Measurements from ENCODE around the gene MMP13. TPM values are rescaled to one million over a fixed set of nuclear protein-coding genes. Genes with fewer than 3 reads are reported as not detected.

Gene MMP13
- polyA plus RNA-seq, 2 of the 4 experiments (the other 2 are of a cell fraction) = not detected

DNA sequence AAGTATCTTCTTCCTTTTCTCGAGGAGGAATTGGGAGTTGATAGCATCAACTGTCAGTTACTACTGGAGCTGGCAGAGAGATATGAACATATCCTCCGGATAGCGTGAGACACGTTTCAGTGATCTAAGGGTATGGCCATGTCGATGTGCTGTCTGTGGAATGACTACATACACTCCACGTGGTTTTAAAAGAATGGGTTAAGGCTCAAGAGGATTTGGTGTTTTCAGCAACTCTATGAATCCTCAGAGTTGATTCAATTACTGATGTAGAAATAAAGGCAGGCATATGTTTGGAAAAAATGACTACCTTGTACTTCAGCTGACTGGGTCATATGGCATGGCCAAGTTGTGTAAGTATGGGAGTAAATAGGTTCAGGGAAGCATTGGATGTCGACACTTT, 22.9 kb downstream of the MMP13 start:
- H3K9me3 ChIP-seq = no peaks in the 10 kb centered on the region
- POLR2A ChIA-PET = no interaction called here
- FAIRE-seq (no peak), ATAC-seq (no peak), DNase-seq (ENCODE audit: low read depth in 1 of 2, low spot score in 1 of 2) (no peak)
- no peak overlapping the region for H3K4me2 ChIP-seq
- H3K4me1 ChIP-seq = no peaks in the 10 kb centered on the region
- TF ChIP-seq, protein P1, sequence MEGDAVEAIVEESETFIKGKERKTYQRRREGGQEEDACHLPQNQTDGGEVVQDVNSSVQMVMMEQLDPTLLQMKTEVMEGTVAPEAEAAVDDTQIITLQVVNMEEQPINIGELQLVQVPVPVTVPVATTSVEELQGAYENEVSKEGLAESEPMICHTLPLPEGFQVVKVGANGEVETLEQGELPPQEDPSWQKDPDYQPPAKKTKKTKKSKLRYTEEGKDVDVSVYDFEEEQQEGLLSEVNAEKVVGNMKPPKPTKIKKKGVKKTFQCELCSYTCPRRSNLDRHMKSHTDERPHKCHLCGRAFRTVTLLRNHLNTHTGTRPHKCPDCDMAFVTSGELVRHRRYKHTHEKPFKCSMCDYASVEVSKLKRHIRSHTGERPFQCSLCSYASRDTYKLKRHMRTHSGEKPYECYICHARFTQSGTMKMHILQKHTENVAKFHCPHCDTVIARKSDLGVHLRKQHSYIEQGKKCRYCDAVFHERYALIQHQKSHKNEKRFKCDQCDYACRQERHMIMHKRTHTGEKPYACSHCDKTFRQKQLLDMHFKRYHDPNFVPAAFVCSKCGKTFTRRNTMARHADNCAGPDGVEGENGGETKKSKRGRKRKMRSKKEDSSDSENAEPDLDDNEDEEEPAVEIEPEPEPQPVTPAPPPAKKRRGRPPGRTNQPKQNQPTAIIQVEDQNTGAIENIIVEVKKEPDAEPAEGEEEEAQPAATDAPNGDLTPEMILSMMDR (IDR thresholded peaks at IDR 0.05) = no peak
- TF ChIP-seq PHF8 (IDR thresholded peaks at IDR 0.05; ENCODE audit: borderline replicate concordance, low read depth) (no peak), HOXB13 (CRISPR knock-in tag; IDR thresholded peaks at IDR 0.05; ENCODE audit: low read depth) (no peak), KDM1A (IDR thresholded peaks at IDR 0.05; ENCODE audit: low read depth) (no peak), SREBF2 (IDR thresholded peaks at IDR 0.05) (no peak), POLR2AphosphoS2 (conservative IDR thresholded peaks at IDR 0.05; ENCODE audit: low read length) (no peak), ESRRA (IDR thresholded peaks at IDR 0.05; ENCODE audit: borderline replicate concordance, low read length) (no peak), CBX2 (IDR thresholded peaks at IDR 0.05; ENCODE audit: borderline replicate concordance, low read depth) (no peak), HDAC2 (IDR thresholded peaks at IDR 0.05) (no peak), MAFK (IDR thresholded peaks at IDR 0.05; ENCODE audit: partially characterized antibody) (no peak), SMC3 (IDR thresholded peaks at IDR 0.05) (no peak), BHLHE40 (IDR thresholded peaks at IDR 0.05; ENCODE audit: low read depth, low read length) (no peak)
- H3K27ac ChIP-seq = no peak overlapping the region
- 47% methylated on average over 7 of the region's 7 CpGs for WGBS (ENCODE audit: missing lambda C conversion rate)
- CTCF ChIA-PET = interaction anchor here (6.5 kb wide), 1 partner anchor 9 kb away, joined by 38 read pairs; no protein-coding TSS in a partner anchor
- no peak overlapping the region for H3K4me3 ChIP-seq

DNA sequence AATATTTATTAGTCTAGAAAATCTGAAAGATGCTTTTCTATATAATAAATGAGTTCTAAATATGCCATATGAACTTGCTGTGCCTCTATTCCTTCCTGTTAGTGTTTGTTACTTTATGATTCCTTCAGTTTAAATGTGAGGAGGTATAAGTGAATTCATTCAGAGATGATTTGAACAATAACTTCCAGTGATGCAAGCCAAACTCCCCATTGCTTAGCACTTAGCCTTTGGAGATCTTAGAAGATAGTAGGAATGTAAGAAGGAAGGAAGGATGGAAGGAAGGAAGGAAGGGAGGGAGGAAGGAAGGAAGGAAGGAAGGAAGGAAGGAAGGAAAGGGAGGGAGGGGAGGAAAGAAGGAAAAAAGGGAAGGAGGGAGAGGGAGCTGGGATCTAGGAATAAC, 25.1 kb downstream of the MMP13 start:
- Histone ChIP-seq H3K9me3 (no peaks in the 10 kb centered on the region), H3K4me2 (no peak overlapping the region), H3K4me3 (no peak overlapping the region), H3K27ac (no peak overlapping the region), H3K4me1 (no peaks in the 10 kb centered on the region)
- FAIRE-seq (no peak), ATAC-seq (no peak), DNase-seq (ENCODE audit: low read depth in 1 of 2, low spot score in 1 of 2) (no peak)
- TF ChIP-seq MAZ (IDR thresholded peaks at IDR 0.05; ENCODE audit: borderline replicate concordance, low read depth, low read length) (no peak), RARB (CRISPR knock-in tag; IDR thresholded peaks at IDR 0.05) (no peak), MYC (IDR thresholded peaks at IDR 0.05; ENCODE audit: borderline replicate concordance, low read length) (no peak), ZSCAN20 (CRISPR knock-in tag; IDR thresholded peaks at IDR 0.05) (no peak), RFX5 (IDR thresholded peaks at IDR 0.05) (no peak), NR3C1 (IDR thresholded peaks at IDR 0.05) (no peak), MAFK (IDR thresholded peaks at IDR 0.05; ENCODE audit: partially characterized antibody) (no peak), RNF2 (IDR thresholded peaks at IDR 0.05; ENCODE audit: borderline replicate concordance, low read depth) (no peak), FOSB (CRISPR knock-in tag; IDR thresholded peaks at IDR 0.05) (no peak), CEBPB (IDR thresholded peaks at IDR 0.05) (no peak), CHD2 (IDR thresholded peaks at IDR 0.05; ENCODE audit: low read length, partially characterized antibody) (no peak), POLR2A (IDR thresholded peaks at IDR 0.05; ENCODE audit: low read length) (no peak), FOXS1 (CRISPR knock-in tag; IDR thresholded peaks at IDR 0.05) (no peak), SMC3 (IDR thresholded peaks at IDR 0.05) (no peak), PHF8 (IDR thresholded peaks at IDR 0.05; ENCODE audit: borderline replicate concordance, low read depth) (no peak)
- TF ChIP-seq, protein P2, sequence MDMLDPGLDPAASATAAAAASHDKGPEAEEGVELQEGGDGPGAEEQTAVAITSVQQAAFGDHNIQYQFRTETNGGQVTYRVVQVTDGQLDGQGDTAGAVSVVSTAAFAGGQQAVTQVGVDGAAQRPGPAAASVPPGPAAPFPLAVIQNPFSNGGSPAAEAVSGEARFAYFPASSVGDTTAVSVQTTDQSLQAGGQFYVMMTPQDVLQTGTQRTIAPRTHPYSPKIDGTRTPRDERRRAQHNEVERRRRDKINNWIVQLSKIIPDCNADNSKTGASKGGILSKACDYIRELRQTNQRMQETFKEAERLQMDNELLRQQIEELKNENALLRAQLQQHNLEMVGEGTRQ (IDR thresholded peaks at IDR 0.05) = no peak
- ChIA-PET CTCF (interaction anchor here (1.2 to 6.5 kb wide), 2 partner anchors 11 to 15 kb away, joined by 4 to 38 read pairs; no protein-coding TSS in a partner anchor), POLR2A (no interaction called here)

DNA sequence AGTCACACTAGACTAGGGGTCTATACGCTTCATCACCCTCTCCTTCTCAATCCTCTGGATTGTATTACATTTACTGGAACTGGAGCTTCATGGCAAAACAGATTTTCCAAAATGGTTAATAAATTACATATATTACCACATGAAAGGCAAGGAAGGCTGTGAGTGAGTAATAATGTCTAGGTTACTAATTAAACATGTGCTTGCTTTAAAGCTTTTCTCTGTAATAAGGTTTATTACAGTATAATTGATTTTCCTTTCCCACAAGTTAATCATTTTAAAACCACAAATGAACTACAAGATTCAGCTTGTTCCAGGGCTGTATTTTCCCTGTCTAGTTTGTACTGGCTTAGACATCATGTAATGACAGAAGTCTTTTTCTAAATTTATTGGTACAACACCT, 25.6 kb downstream of the MMP13 start:
- no peak for FAIRE-seq
- no peak for TF ChIP-seq CEBPB (IDR thresholded peaks at IDR 0.05)
- TF ChIP-seq, protein P3, sequence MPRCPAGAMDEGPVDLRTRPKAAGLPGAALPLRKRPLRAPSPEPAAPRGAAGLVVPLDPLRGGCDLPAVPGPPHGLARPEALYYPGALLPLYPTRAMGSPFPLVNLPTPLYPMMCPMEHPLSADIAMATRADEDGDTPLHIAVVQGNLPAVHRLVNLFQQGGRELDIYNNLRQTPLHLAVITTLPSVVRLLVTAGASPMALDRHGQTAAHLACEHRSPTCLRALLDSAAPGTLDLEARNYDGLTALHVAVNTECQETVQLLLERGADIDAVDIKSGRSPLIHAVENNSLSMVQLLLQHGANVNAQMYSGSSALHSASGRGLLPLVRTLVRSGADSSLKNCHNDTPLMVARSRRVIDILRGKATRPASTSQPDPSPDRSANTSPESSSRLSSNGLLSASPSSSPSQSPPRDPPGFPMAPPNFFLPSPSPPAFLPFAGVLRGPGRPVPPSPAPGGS (IDR thresholded peaks at IDR 0.05) = no peak
- no peak for TF ChIP-seq NFE2L2 (conservative IDR thresholded peaks at IDR 0.05; ENCODE audit: low read length)
- TF ChIP-seq, protein P4, sequence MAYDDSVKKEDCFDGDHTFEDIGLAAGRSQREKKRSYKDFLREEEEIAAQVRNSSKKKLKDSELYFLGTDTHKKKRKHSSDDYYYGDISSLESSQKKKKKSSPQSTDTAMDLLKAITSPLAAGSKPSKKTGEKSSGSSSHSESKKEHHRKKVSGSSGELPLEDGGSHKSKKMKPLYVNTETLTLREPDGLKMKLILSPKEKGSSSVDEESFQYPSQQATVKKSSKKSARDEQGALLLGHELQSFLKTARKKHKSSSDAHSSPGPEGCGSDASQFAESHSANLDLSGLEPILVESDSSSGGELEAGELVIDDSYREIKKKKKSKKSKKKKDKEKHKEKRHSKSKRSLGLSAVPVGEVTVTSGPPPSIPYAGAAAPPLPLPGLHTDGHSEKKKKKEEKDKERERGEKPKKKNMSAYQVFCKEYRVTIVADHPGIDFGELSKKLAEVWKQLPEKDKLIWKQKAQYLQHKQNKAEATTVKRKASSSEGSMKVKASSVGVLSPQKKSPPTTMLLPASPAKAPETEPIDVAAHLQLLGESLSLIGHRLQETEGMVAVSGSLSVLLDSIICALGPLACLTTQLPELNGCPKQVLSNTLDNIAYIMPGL (CRISPR knock-in tag; IDR thresholded peaks at IDR 0.05; ENCODE audit: borderline replicate concordance) = no peak
- TF ChIP-seq CBX2 (IDR thresholded peaks at IDR 0.05; ENCODE audit: borderline replicate concordance, low read depth) = no peak
- no peak for TF ChIP-seq ZSCAN20 (CRISPR knock-in tag; IDR thresholded peaks at IDR 0.05)
- no peak for TF ChIP-seq EP300 (IDR thresholded peaks at IDR 0.05)
- TF ChIP-seq RCOR1 (IDR thresholded peaks at IDR 0.05; ENCODE audit: low read depth, low read length) = no peak
- TF ChIP-seq, protein P5, sequence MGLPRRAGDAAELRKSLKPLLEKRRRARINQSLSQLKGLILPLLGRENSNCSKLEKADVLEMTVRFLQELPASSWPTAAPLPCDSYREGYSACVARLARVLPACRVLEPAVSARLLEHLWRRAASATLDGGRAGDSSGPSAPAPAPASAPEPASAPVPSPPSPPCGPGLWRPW (IDR thresholded peaks at IDR 0.05) = no peak
- no peak for TF ChIP-seq JUN (IDR thresholded peaks at IDR 0.05)
- TF ChIP-seq NR3C1 (IDR thresholded peaks at IDR 0.05) = no peak

More for the DNA sequence above, 25.6 kb downstream of the MMP13 start:
- DNase-seq (ENCODE audit: low read depth in 1 of 2, low spot score in 1 of 2) (no peak), ATAC-seq (no peak)
- Histone ChIP-seq H3K27ac (no peak overlapping the region), H3K9me3 (no peaks in the 10 kb centered on the region), H3K4me3 (no peak overlapping the region), H3K4me1 (no peaks in the 10 kb centered on the region), H3K4me2 (no peak overlapping the region)
- CTCF ChIA-PET = interaction anchor here (1.2 to 6.5 kb wide), 3 partner anchors 9 to 15 kb away, joined by 4 to 38 read pairs (median 5); no protein-coding TSS in a partner anchor
- 60% methylated on average over 1 of the region's 1 CpG for WGBS (ENCODE audit: missing lambda C conversion rate)
- POLR2A ChIA-PET = no interaction called here
